Fibroblast of skin of right biceps (primary cell): Measurements from ENCODE around the gene BRIP1.
"Not testable (repeated sequence)": the region's sequence is repeated elsewhere in the genome, so short reads cannot be mapped to it uniquely, and the experiment has no call there.

Experiments
- DNase-seq: peaks from one replicate; pipeline ENCODE4 v3.0.0-alpha.2; 2013

The BRIP1 gene

GRCh38 chr17:61795546-61795945, 67.8 kb downstream of the BRIP1 start:
- no peak for DNase-seq

- no peak for DNase-seq
Observed at GRCh38 chr17:61794792-61795191, 68.5 kb downstream of the BRIP1 start.

- no peak for DNase-seq
Observed at GRCh38 chr17:61794242-61794641, 69.1 kb downstream of the BRIP1 start.

DNA sequence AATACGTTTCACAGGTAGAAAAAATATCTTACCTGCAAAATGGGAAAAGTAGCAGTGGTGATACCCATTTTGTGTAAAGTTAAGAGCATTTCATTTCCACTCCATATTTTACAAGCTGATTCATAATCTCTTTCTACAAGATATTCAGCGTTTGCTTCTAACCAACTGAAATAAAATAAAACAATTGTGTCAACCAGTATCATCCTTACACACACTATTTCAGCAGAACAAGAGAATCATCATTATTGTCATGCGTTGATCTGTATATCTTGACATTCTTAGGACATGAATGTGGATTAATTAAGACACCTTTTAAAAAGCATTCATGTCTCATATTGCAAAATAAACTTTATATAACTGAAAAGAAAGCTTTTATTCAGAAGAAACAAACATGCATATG, 69.8 kb downstream of the BRIP1 start:
- DNase-seq, result no peak

DNA sequence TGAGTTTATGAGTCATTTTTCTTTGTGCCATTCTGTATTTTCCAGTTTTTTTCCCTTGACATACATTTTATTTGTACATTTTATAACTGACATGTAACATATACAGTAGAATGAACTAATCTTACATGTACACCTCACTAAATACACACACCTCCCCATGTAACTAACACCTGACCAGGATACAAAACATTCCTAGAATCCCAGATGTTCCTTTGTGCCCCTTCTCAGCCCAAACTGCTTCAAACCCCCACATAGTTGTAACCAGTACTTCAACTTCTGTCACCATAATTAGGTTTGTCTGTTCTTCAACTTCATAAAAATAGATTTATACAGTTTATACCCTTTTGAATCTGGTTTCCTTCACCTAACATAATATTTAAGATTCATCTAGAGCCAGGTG, 73.5 kb downstream of the BRIP1 start:
- no peak for DNase-seq

- no peak for DNase-seq
Observed at GRCh38 chr17:61786088-61786487, 77.2 kb downstream of the BRIP1 start.

GRCh38 chr17:61784510-61784909, 78.8 kb downstream of the BRIP1 start:
- no peak for DNase-seq

- DNase-seq, result no peak
Observed at GRCh38 chr17:61783556-61784304, 79.6 kb downstream of the BRIP1 start.

GRCh38 chr17:61783120-61783519, 80.2 kb downstream of the BRIP1 start:
- DNase-seq, result no peak

DNA sequence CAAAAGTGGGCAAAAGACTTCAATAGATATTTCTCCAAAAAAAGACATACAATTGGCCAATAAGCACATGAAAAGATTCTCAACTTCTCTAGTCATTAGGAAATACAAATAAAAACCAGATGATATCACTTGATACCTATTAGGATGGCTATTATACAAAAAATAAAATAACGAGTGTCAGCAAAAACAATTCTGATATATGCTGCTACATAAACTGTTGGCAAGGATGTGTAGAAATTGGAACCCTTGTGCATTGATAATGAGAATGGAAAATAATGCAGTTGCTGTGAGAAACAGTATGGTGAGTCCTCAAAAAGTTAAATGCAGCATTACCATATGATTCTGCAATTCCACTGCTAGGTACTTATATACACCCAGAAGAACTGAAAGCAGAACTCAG, 80.6 kb downstream of the BRIP1 start:
- DNase-seq, result no peak

DNA sequence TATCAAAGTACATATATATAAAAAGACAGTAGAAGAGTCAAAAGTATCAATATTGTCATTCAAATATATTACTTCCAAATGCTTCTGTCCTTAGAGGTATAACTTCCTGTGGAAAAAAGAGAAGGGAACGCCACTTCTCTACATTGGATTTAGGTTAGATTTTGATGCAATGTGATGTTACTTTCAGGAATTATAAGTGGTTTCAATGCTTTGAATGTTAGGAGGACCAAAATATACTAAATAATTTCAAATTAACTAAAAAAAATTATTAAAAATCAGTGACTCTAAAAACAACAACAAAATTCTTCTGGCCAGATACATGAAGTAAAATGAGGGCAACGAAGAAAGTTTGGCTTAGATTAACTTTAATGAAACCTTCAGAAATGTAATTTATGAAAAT, 88.0 kb downstream of the BRIP1 start:
- no peak for DNase-seq

- peak; percentile 11 for DNase-seq
Observed at GRCh38 chr17:61774724-61775123, 88.6 kb downstream of the BRIP1 start.

DNA sequence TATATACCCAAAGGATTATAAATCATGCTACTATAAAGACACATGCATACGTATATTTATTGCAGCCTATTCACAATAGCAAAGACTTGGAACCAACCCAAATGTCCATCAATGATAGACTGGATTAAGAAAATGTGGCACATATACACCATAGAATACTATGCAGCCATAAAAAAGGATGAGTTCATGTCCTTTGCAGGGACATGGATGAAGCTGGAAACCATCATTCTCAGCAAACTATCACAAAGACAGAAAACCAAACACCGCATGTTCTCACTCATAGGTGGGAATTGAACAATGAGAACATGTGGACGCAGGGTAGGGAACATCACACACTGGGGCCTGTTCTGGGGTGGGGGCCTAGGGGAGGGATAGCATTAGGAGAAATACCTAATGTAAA, 89.2 kb downstream of the BRIP1 start:
- not testable (repeated sequence) for DNase-seq

DNA sequence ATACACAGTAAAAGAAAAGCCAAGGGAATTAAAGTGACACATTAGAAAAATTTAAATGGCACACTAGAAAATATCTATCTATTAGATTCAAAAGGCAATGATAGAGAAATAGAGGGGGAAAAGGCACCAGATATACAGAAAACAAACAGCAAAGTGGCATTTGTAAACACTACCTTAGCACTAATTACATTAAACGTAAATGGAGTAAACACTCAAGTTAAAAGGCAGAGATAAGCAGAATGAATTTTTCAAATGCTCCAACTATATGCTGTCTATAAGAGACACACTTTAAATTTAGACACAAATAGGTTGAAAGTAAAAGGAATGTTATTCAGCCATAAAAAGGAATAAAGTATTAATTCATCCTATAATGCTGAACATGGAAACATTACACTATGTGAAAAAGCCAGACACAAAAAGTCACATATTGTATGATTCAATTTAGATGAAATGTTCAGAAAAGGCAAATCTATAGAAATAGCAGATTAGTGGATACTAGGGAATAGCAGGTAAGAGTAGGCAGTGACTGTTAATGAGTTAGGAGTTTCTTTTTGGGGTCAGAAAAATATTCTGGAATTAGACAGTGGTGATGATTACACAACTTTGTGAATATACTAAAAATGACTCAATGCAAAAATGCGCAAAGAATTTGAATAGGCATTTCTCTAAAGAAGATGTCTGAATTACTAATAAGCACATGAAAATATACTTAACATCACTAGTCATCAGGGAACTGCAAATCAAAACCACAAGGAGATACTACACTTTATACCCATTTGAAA, 92.4 kb downstream of the BRIP1 start:
- peak; percentile 83 for DNase-seq

DNA sequence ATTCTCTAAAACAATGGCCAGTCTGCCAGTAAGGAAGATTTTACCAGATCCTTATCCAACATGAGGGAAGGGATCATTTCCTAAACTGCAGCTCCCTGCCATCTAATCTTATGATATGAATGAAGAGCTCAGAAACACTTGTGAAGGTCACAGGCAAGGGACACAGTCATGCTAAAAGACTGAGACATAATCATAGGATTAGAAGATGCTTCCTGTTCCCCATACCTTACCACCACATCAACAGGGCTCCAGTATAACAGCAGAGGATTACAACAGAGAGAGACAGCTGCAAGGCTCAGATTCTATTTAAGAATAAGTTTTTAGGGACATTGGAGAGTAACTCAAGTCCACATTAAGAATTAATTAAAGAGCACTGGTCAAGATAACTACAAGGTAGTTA, 93.3 kb downstream of the BRIP1 start:
- DNase-seq, result peak; percentile 26

GRCh38 chr17:61768405-61768804, 94.9 kb downstream of the BRIP1 start:
- DNase-seq, result no peak

DNA sequence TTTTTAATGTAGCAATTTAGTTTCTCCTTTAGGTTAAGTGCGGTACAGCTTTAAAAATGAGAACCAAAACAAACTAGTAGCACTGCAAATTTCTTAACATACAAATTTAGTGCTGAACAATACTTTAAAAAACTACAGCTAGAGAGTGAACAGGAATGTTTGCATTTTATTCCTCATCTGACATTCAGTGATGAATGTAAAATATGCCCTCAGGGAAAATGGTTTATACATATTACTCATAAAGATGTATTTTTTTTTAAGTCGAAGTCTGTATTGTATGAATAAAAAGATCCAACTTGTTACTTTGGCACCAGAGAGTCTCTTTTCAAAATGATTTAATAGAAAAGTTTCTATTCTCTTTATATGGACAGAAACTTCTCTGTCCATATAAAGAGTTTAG, 96.8 kb downstream of the BRIP1 start:
- peak; percentile 51 for DNase-seq

DNA sequence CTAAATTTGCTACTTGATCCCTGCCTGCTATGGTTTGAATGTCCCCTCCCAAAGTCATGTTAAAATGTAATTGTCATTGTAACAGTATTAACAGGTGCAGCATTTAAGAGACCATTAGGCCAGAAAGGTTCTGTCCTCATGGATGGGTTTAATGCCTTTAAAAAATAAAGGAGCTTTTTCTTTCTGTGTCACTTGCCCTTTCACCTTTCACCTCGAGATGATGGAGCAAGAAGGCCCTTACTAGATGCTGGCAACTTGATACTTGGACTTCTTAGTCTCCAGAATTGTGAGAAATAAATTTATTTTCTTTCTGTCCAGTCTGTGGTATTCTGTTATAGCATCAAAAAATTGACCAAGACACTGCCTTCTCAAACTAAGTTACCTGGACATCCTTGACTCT, 98.5 kb downstream of the BRIP1 start:
- no peak for DNase-seq

DNA sequence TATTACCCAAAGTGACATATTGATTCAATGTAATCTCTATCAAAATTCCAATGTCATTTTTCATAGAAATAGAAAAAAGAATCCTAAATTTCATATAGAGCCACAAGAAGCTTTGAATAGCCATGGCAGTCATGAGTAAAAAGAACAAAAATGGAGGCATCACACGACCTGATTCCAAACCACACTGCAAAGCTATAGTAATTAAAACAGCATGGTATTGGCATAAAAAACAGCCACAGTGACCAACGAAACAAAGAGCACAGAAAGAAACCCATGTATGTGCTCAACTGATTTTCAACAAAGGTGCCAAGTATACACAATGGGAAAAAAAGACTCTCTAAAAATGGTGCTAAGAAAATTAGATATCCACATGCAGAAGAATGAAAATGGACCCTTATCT, 101.5 kb downstream of the BRIP1 start:
- DNase-seq, result no peak

- no peak for DNase-seq
Observed at GRCh38 chr17:61759362-61759761, 104.0 kb downstream of the BRIP1 start.

DNA sequence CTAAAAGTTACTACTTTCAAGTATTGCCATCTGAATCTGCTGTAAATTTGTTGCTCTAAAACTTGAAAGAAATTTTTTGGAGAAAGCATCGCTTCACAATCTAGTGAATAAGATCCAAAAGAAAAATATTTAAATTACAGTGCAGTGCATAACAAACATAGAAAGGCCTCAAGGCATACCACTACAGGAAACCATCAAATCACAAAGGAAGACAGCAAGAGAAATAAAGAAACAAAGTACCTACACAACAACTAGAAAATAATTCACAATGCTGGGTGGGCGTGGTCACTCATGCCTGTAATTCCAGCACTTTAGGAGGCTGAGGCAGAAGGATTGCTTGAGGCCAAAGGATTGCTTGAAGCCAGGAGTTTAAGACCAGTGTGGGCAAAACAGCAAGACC, 104.9 kb downstream of the BRIP1 start:
- no peak for DNase-seq

- DNase-seq, result no peak
Observed at GRCh38 chr17:61757168-61757567, 106.2 kb downstream of the BRIP1 start.

GRCh38 chr17:61756561-61756960, 106.8 kb downstream of the BRIP1 start:
- DNase-seq, result no peak

GRCh38 chr17:61755668-61756067, 107.7 kb downstream of the BRIP1 start:
- no peak for DNase-seq

DNA sequence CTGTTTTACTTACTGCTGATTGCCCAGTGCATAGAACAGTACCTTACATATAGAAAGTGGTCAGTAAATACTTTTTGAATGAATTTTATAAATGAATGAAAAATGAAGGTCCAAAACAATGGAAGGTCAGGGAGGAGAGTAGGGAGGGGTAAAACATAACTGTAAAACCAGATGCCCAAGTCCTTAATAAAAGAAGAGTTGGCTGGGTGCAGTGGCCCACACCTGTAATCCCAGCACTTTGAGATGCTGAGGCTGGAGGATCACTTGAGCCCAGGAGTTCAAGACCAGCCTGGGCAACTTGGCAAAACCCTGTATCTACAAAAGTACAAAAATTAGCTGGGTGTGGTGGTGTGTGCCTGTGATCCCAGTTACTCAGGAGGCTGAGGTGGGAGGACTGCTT, 108.2 kb downstream of the BRIP1 start:
- no peak for DNase-seq
